IMR-90 (cell line): Measurements from ENCODE around the gene EOLA2. TPM values are rescaled to one million over a fixed set of nuclear protein-coding genes. Genes with fewer than 3 reads are reported as not detected.
"Not testable (repeated sequence)": the region's sequence is repeated elsewhere in the genome, so short reads cannot be mapped to it uniquely, and the experiment has no call there.

Experiments
- ATAC-seq: fragments of 200-7000 bp; cut with Tn5 transposase; 2 replicates; pipeline ENCODE4 v1.9.1; 2020; ENCODE audit warnings: low read depth, mild to moderate bottlenecking, moderate library complexity
- BruUV-seq: library from RNA; stranded (reverse); fragments of 400-500 nt; replicated peaks from 2 replicates; lab custom pipeline; 2021; lab: Mats Ljungman, UMichigan
- CTCF ChIA-PET: fragments of 300-600 bp; formaldehyde crosslinking; extraction: SDS; loops from one replicate; lab custom pipeline; 2021; ENCODE audit warnings: antibody characterized with exemption; lab: Yijun Ruan, JAX
- POLR2A ChIA-PET: fragments of 300-600 bp; sonication (Branson Sonifier 250); formaldehyde crosslinking; loops from one replicate; lab custom pipeline; 2022; ENCODE audit warnings: antibody characterized with exemption; ENCODE audit not compliant: unreplicated experiment; lab: Charles Lee
- DNase-seq: peaks from one replicate; pipeline ENCODE4 v3.0.0; 2013
- H2AFZ ChIP-seq: replicated peaks from 2 replicates; pipeline ENCODE3; 2013; ENCODE audit warnings: low read length, mild to moderate bottlenecking; ENCODE audit not compliant: poor library complexity
- H2AK5ac ChIP-seq: 2 replicates; pipeline ENCODE4 v1.6.1; 2013; ENCODE audit warnings: low read depth, low read length, inconsistent platforms
- H2AK9ac ChIP-seq: replicated peaks from 2 replicates; pipeline ENCODE3; 2013; ENCODE audit warnings: mild to moderate bottlenecking, low read depth, low read length, moderate library complexity; ENCODE audit not compliant: poor library complexity
- H2BK120ac ChIP-seq: 2 replicates; pipeline ENCODE4 v1.6.1; 2013; ENCODE audit warnings: low read depth, low read length, inconsistent platforms
- H2BK15ac ChIP-seq: 3 replicates; pipeline ENCODE4 v1.6.1; 2013; ENCODE audit warnings: low read depth, low read length, inconsistent platforms
- H2BK20ac ChIP-seq: 2 replicates; pipeline ENCODE4 v1.6.1; 2013; ENCODE audit warnings: low read depth, mild to moderate bottlenecking, inconsistent platforms, low read length, moderate library complexity
- H2BK5ac ChIP-seq: 2 replicates; pipeline ENCODE4 v1.6.1; 2013; ENCODE audit warnings: mild to moderate bottlenecking, low read depth, low read length, inconsistent platforms; ENCODE audit not compliant: poor library complexity, severe bottlenecking
- H3K14ac ChIP-seq: replicated peaks from 2 replicates; pipeline ENCODE4 v1.6.1; 2013; ENCODE audit warnings: low read depth, low read length, inconsistent platforms
- H3K18ac ChIP-seq: 2 replicates; pipeline ENCODE4 v1.6.1; 2013; ENCODE audit warnings: low read depth, low read length, control low read depth
- H3K23ac ChIP-seq: 2 replicates; pipeline ENCODE4 v1.6.1; 2013; ENCODE audit warnings: low read depth, low read length, inconsistent platforms
- H3K27ac ChIP-seq: 2 replicates; pipeline ENCODE4 v1.5.1; 2013; ENCODE audit warnings: mild to moderate bottlenecking, control low read depth, low read length; ENCODE audit not compliant: insufficient read depth
- H3K27me3 ChIP-seq: 2 replicates; pipeline ENCODE4 v1.6.1; 2013; ENCODE audit warnings: low read length; ENCODE audit not compliant: control insufficient read depth, insufficient read depth
- H3K36me3 ChIP-seq: 2 replicates; pipeline ENCODE4 v1.6.1; 2013; ENCODE audit warnings: low read length, mixed read lengths; ENCODE audit not compliant: control insufficient read depth, insufficient read depth
- H3K4ac ChIP-seq: 2 replicates; pipeline ENCODE4 v1.6.1; 2013; ENCODE audit warnings: low read depth, low read length, inconsistent platforms
- H3K4me1 ChIP-seq: 2 replicates; pipeline ENCODE4 v1.6.1; 2013; ENCODE audit warnings: low read length, mixed read lengths; ENCODE audit not compliant: control insufficient read depth, insufficient read depth
- H3K4me2 ChIP-seq: 2 replicates; pipeline ENCODE4 v1.6.1; 2013; ENCODE audit warnings: low read depth, mild to moderate bottlenecking, control low read depth, low read length, moderate library complexity
- H3K4me3 ChIP-seq: 2 replicates; pipeline ENCODE4 v1.5.1; 2013; ENCODE audit warnings: low read depth, mild to moderate bottlenecking, control low read depth, low read length, moderate library complexity; ENCODE audit not compliant: insufficient read depth
- H3K56ac ChIP-seq: 2 replicates; pipeline ENCODE4 v1.6.1; 2013; ENCODE audit warnings: low read length, inconsistent platforms; ENCODE audit not compliant: insufficient read depth; ENCODE audit errors: extremely low read depth
- H3K79me1 ChIP-seq, 2 experiments: 2 replicates each; pipeline ENCODE4 v1.6.1; 2013; ENCODE audit warnings: low read length in 2 of 2, inconsistent platforms in 1 of 2, low read depth in 1 of 2
- H3K9ac ChIP-seq: 2 replicates; pipeline ENCODE4 v1.6.1; 2013; ENCODE audit warnings: low read depth, low read length, control low read depth
- H3K9me1 ChIP-seq: 2 replicates; pipeline ENCODE4 v1.6.1; 2013; ENCODE audit warnings: low read length, inconsistent platforms; ENCODE audit not compliant: insufficient read depth
- H3K9me3 ChIP-seq: 2 replicates; pipeline ENCODE4 v1.6.1; 2013; ENCODE audit warnings: low read length; ENCODE audit not compliant: control insufficient read depth, insufficient read depth
- H4K20me1 ChIP-seq: 2 replicates; pipeline ENCODE4 v1.6.1; 2013; ENCODE audit warnings: low read length, inconsistent platforms; ENCODE audit not compliant: insufficient read depth
- H4K5ac ChIP-seq: 2 replicates; pipeline ENCODE4 v1.6.1; 2013; ENCODE audit warnings: mild to moderate bottlenecking, low read depth, low read length, control low read depth
- H4K8ac ChIP-seq, 2 experiments: 2 replicates each; pipeline ENCODE4 v1.6.1; 2013; ENCODE audit warnings: low read depth in 2 of 2, low read length in 2 of 2, control low read depth in 1 of 2, inconsistent platforms in 1 of 2
- H4K91ac ChIP-seq: 2 replicates; pipeline ENCODE4 v1.6.1; 2013; ENCODE audit warnings: low read depth, low read length, inconsistent platforms; ENCODE audit not compliant: insufficient read depth
- WGBS, 2 experiments: methylation state at CpG; one replicate each; pipeline versions ENCODE4 v1.1.5 to v1.1.7; 2013; ENCODE audit warnings: missing lambda C conversion rate in 2 of 2; ENCODE audit not compliant: insufficient read length in 1 of 2; ENCODE audit errors: extremely low coverage in 2 of 2; 5-methylcytosine and 5-hydroxymethylcytosine counted together
- dilution Hi-C: fragments of 300-500 bp; cut with HindIII; formaldehyde crosslinking; loops from one replicate; pipeline ENCODE4 v1.14.3; 2018; ENCODE audit warnings: low sequenced_read_pairs; ENCODE audit not compliant: unreplicated experiment
- in situ Hi-C: fragments of 300-500 bp; cut with MboI; formaldehyde crosslinking; loops from 3 replicates; pipeline ENCODE4 v1.14.3; 2019; ENCODE audit warnings: low sequenced_read_pairs, inconsistent platforms, mixed read lengths
- intact Hi-C: fragments of 100-400 bp; cut with micrococcal nuclease; formaldehyde crosslinking; loops from 2 replicates; pipeline ENCODE4 v1.10.0; 2022
- polyA plus RNA-seq, 3 experiments: library from polyadenylated mRNA; depleted of rRNA; stranded (reverse); fragments of >200 nt; gene quantifications; 2 replicates each; pipeline ENCODE4 v1.2.3, GENCODE V29; 2012; ENCODE audit warnings: low replicate concordance in 1 of 3
- total RNA-seq: library from RNA; depleted of rRNA; stranded (reverse); fragments of >200 nt; gene quantifications from 2 replicates; pipeline ENCODE4 v1.2.3, GENCODE V29; 2012

The EOLA2 gene
- total and polyA plus RNA-seq, 2 of the 4 experiments (the other 2 are of a cell fraction) = 23.7 to 46.5 TPM

GRCh38 chrX:149933547-149933946 lies 4.7 kb downstream of the EOLA2 start:
- H3K56ac ChIP-seq, H4K5ac ChIP-seq, H2BK15ac ChIP-seq, H2AK9ac ChIP-seq, H2BK5ac ChIP-seq, in situ Hi-C loops, DNase-seq, H2AFZ ChIP-seq, H2BK20ac ChIP-seq, BruUV-seq, H3K79me1 ChIP-seq, ATAC-seq, H2BK120ac ChIP-seq, CTCF ChIA-PET, H3K9me3 ChIP-seq, H3K9ac ChIP-seq, H3K4me3 ChIP-seq, H2AK5ac ChIP-seq, H3K36me3 ChIP-seq, H3K9me1 ChIP-seq, dilution Hi-C loops, H4K8ac ChIP-seq, H3K14ac ChIP-seq, H3K18ac ChIP-seq, H3K23ac ChIP-seq, POLR2A ChIA-PET, H4K20me1 ChIP-seq, H3K4ac ChIP-seq, H3K27ac ChIP-seq, H3K27me3 ChIP-seq, H4K91ac ChIP-seq, H3K4me1 ChIP-seq, H3K4me2 ChIP-seq: not testable (repeated sequence)
- intact Hi-C loops = loop anchor here (10.0 kb wide), 1 partner anchor 1051 kb away; the partner anchor contains the start of gene HMGB3
- no CpG with 5 or more reads among the region's 21 CpGs for WGBS, 2 experiments

- H2BK20ac ChIP-seq, H3K9ac ChIP-seq, H3K23ac ChIP-seq, H3K9me3 ChIP-seq, H3K18ac ChIP-seq, H3K56ac ChIP-seq, H2AK5ac ChIP-seq, H3K27ac ChIP-seq, H4K5ac ChIP-seq, H2AK9ac ChIP-seq, POLR2A ChIA-PET, H2BK120ac ChIP-seq, in situ Hi-C loops, ATAC-seq, H3K4me3 ChIP-seq, H3K4me1 ChIP-seq, H3K4me2 ChIP-seq, CTCF ChIA-PET, H3K27me3 ChIP-seq, H2BK15ac ChIP-seq, BruUV-seq, H4K8ac ChIP-seq, dilution Hi-C loops, H3K14ac ChIP-seq, H3K36me3 ChIP-seq, H2AFZ ChIP-seq, H4K20me1 ChIP-seq, H3K79me1 ChIP-seq, H3K4ac ChIP-seq, H2BK5ac ChIP-seq, H3K9me1 ChIP-seq, H4K91ac ChIP-seq, DNase-seq: not testable (repeated sequence)
- intact Hi-C loops = loop anchor here (10.0 kb wide), 1 partner anchor 1052 kb away; the partner anchor contains the start of gene HMGB3
- WGBS, 2 experiments = no CpG with 5 or more reads among the region's 5 CpGs
Observed at GRCh38 chrX:149932970-149933369, 5.3 kb downstream of the EOLA2 start.
